Activated naive CD8-positive, alpha-beta T cell (primary cell): ENCODE measurements around the gene FASN.

Source experiments
- H3K27ac Mint-ChIP-seq: one replicate; pipeline ENCODE4 v1.8.0; 2021; ENCODE audit warnings: mixed read lengths
- H3K27me3 Mint-ChIP-seq: one replicate; pipeline ENCODE4 v1.8.0; 2021; ENCODE audit warnings: mixed read lengths
- H3K36me3 Mint-ChIP-seq: one replicate; pipeline ENCODE4 v1.8.0; 2021; ENCODE audit warnings: mixed read lengths
- H3K4me1 Mint-ChIP-seq: one replicate; pipeline ENCODE4 v1.8.0; 2021; ENCODE audit warnings: low read depth, mixed read lengths
- H3K4me3 Mint-ChIP-seq: one replicate; pipeline ENCODE4 v1.8.0; 2021; ENCODE audit warnings: mild to moderate bottlenecking, mixed read lengths
- H3K9me3 Mint-ChIP-seq: one replicate; pipeline ENCODE4 v1.8.0; 2021; ENCODE audit warnings: low read depth, mixed read lengths

FASN gene

DNA sequence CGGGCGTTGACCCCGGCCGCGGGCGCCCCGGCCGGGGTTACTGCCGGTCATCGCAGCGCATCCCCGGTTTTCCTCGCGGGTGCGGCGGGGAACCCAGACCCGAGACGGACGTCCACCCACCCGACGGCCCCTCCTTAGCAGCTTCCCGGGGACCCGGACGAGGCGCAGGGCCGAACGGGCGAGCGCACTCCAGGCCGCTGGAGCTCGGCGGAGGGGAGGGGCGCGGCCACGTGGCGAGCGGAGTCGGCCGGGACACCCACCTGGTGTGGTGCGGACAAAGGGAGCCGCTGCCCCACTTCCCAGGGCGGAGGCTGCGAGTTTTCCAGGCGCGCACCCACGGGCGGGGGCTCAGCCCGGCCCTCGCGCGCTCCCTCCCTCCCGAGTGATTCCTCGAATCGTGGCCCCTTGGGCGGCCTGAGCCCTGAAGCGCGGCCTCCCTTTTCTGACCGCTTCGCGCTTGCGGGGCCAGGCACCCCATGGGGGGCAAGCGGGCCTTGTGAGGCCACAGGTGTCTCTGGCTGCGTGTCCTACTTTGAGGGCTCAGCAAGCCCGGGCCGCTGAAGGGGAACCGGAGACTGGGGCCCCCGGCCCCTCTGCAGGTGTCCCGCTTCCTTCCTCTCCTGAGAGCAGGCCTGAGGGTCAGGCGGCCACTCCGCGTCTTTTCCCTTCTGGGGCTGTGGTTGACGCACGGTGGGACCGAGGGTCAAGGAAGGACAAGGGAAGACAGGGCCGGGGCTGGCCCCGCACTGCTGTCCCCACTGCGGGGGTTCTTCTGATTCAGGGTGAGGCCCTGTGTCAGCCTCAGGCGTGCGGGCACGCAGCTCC, 1.1 kb upstream of the FASN start:
- Mint-ChIP-seq H3K4me3 (peak overlapping the region; percentile 84), H3K27me3 (no peaks in the 10 kb centered on the region), H3K9me3 (no peaks in the 10 kb centered on the region), H3K27ac (peak overlapping the region; percentile 90), H3K36me3 (no peaks in the 10 kb centered on the region), H3K4me1 (peaks cover 8% of the 10 kb centered on the region)

DNA sequence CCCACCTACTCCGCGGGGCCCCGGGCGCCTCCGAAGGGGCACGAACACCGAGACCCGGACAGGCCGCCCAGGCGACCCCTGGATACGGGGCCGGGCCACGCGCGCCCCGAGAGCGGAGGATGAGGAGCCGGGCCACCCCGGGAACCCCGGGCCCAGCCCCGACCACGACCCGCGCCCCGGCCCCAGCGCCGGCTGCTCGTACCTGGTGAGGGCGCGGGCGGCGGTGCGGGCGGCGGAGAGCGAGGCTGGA, 192 bp downstream of the FASN start:
- no peaks in the 10 kb centered on the region for H3K9me3 Mint-ChIP-seq
- no peaks in the 10 kb centered on the region for H3K27me3 Mint-ChIP-seq
- H3K4me1 Mint-ChIP-seq: peaks cover 8% of the 10 kb centered on the region
- no peak overlapping the region for H3K27ac Mint-ChIP-seq
- peak overlapping the region; percentile 40 for H3K4me3 Mint-ChIP-seq
- no peaks in the 10 kb centered on the region for H3K36me3 Mint-ChIP-seq

DNA sequence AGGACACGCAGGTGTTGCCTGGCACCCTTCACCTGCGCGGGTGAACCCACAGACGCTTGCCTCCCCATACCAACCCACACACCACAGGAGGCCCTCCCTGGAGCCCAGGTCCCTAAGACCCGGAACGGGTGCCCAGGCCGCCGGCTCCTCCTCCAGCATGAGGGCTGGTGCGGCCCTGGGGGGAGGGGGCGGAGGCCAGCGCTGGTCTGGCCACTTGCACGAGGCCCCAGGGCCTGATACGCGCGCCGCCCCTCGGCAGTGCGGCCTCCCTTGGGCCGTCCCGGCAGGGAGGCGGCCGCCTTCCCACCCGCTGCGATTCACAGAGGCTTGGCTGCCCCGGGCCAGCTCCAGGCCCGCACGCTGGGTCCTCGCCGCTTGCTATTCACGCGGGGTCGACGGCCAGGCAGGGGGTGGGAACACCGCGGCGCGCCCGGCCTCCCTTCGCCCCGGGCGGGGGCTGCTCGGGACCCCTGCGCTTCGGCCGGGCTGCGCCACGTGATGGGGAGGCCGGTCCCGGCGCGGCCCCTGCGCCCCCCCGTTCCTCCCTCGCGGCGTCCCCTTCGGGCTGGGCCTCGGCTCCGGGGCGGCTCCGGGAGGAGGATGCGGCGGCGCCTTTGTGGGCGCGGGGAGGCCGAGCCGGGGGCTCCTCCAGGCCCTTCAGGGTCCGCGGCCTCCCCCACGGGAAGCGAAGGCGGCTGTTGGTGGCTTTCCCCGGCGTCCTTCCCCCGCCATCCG, 685 bp downstream of the FASN start:
- H3K4me3 Mint-ChIP-seq: peak overlapping the region; percentile 79
- peaks cover 8% of the 10 kb centered on the region for H3K4me1 Mint-ChIP-seq
- no peaks in the 10 kb centered on the region for H3K27me3 Mint-ChIP-seq
- no peaks in the 10 kb centered on the region for H3K9me3 Mint-ChIP-seq
- H3K36me3 Mint-ChIP-seq: no peaks in the 10 kb centered on the region
- H3K27ac Mint-ChIP-seq: no peak overlapping the region

DNA sequence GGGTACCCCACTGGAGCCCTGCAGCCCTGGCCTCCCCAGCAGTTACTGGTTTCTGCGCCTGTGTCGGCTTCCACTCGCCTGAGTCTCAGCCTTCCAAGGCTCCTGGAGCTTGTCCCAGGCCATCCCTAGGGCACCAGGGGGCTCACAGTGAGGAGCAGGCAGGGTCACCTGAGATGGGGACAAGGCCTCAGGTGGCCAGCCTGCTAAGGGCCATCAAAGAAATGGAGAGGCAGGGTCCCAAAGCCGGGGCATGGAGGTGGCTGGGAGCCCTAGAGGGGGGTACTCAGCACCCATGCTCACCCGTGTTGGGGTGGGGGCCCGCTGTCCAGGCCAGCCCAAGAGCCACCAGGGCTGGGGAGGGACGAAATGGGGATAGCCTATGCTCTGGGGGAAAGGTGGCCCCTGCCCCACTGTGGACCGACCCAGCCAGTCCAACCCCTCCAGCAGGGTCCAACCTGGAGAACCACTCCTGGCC, 1.3 kb downstream of the FASN start:
- Mint-ChIP-seq H3K27ac (no peak overlapping the region), H3K9me3 (no peaks in the 10 kb centered on the region), H3K36me3 (no peaks in the 10 kb centered on the region), H3K4me3 (peak overlapping the region; percentile 79), H3K27me3 (no peaks in the 10 kb centered on the region), H3K4me1 (peaks cover 8% of the 10 kb centered on the region)

DNA sequence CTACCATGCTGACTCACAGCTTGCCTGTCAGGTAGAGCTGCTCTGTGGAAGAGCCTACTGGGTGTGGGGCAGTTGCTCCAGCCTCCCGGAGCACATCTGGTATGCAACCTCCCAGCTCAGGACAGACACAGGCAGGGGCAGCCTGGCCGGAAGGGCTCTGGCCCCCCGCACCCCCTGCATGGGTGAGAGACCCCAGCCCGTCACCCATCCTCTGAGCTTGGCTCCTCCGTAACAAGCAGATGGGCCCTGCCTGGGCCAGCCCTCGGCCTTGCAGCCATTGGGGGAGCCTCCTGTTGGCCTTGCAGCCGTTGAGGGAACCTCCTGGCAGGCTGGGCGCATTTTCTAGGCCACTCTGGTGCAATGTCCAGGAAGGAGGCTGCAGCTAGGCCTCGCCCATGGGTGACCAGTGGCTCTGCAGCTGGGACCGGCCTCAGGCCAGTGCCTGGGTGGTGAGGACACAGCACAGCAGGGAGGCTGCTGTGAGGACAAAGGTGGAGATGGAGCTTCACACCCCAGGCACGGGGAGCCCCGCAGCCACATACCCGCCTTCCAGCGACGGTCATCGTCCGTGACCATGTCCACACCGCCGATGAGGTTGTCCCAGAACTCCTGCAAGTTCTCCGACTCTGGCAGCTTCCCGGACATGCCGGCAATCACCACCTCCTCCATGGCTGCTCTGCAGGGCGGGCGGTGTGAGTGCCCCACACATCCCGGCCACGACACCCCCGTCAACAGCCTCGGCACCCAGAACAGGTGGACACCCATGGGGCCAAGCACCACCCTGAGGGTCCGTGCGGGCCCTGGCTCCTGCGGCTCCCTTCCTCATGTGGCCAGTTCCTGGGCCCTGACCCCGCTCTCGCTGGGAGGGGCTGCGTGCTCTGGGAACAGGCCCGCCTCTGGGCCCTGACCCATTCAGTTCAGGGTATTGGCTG, 2.0 kb downstream of the FASN start:
- Mint-ChIP-seq H3K36me3 (no peaks in the 10 kb centered on the region), H3K4me3 (peak overlapping the region; percentile 79), H3K27ac (no peak overlapping the region), H3K4me1 (peaks cover 7% of the 10 kb centered on the region), H3K9me3 (no peaks in the 10 kb centered on the region), H3K27me3 (no peaks in the 10 kb centered on the region)

DNA sequence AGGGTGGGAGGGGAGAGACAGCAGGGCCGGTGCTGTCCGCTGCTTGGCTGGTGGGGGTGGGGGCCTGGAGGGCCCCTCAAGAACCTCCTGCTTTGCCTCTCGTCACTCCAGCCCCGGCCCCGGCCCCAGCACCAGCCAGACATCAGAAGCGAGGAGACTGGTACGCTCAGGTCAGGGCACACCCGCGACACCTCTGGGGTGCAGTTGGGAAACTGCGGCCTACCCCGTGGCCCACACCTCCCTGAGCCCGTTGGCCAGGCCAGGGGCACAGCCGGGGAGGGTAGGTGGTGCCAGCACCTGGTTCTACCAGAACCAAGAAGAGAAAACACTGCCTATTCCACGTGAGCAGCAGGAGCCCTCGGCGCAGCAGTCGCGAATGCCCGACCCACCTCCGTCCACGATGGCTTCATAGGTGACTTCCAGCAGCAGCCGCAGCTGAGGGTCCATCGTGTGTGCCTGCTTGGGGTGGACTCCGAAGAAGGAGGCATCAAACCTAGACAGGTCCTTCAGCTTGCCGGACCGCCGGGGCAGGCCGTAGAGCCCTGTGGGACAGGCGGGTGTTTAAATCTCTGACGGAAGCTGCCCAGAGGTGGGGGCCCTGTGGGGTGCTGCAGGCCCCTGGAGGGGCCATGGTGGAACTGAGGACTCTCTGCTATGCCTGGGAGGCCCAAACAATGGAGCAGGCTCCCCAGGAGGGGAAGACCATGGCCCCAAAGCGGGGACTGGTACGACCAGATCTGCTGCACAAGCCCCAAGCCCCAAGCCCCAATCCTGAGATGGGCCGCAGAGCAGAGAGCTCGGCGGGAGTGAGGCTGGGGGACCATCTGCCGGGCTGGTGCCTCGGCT, 2.9 kb downstream of the FASN start:
- Mint-ChIP-seq H3K4me3 (peak overlapping the region; percentile 61), H3K4me1 (peaks cover 5% of the 10 kb centered on the region), H3K27ac (no peak overlapping the region), H3K36me3 (no peaks in the 10 kb centered on the region), H3K9me3 (no peaks in the 10 kb centered on the region), H3K27me3 (no peaks in the 10 kb centered on the region)

DNA sequence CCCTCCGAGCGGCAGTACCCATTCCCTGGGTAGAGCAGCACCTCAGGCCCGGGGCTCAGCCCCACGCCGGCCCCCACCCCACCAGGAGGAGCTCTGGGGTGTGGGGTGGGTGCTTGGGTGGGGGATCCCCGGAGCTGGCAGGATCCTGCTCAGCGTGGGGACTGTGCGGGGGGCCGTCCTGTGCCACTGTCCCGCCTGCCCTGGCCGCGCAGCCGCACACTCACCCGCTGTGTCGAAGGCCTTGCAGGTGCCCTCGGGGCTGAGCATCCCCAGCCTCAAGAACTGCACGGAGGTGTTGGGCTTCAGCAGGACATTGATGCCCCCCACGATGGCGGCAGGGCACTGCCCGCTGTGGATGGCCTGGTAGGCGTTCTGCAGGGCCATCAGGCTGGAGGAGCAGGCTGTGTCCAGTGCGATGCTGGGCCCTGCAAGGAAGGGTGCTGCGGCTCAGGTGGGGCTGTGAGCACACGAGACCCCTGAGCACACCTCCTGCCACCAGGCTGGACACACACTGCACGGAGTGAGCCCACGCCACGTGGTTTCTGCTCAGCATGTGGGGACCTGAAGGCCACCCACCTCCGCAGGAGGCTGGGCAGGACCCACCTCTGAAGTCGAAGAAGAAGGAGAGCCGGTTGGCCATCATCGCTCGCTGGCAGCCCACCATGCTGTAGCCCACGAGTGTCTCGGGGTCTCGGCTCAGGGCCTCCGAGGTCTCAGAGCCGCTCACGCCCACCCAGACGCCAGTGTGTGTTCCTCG, 4.9 kb downstream of the FASN start:
- Mint-ChIP-seq H3K9me3 (no peaks in the 10 kb centered on the region), H3K36me3 (no peaks in the 10 kb centered on the region), H3K4me3 (no peak overlapping the region), H3K27ac (no peak overlapping the region), H3K4me1 (peaks cover 2% of the 10 kb centered on the region), H3K27me3 (no peaks in the 10 kb centered on the region)

DNA sequence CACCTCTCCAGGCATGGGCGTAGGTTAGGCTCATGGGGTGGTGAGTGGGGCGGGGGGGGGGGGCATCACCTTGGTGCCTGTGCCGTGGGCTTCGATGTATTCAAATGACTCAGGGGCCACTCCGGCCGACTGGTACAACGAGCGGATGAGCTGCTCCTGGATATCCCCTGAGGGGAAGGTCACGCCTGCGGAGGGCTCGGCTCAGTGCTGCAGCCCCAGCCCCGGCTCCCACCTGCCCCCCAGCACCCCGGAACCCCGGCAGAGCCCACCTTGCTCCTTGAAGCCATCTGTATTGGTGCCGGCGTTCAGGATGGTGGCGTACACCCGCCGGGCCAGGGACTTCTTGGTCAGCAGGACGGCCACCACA, 5.4 kb downstream of the FASN start:
- Mint-ChIP-seq H3K4me3 (no peak overlapping the region), H3K36me3 (no peaks in the 10 kb centered on the region), H3K4me1 (peaks cover 2% of the 10 kb centered on the region), H3K27ac (no peak overlapping the region), H3K9me3 (no peaks in the 10 kb centered on the region), H3K27me3 (no peaks in the 10 kb centered on the region)

DNA sequence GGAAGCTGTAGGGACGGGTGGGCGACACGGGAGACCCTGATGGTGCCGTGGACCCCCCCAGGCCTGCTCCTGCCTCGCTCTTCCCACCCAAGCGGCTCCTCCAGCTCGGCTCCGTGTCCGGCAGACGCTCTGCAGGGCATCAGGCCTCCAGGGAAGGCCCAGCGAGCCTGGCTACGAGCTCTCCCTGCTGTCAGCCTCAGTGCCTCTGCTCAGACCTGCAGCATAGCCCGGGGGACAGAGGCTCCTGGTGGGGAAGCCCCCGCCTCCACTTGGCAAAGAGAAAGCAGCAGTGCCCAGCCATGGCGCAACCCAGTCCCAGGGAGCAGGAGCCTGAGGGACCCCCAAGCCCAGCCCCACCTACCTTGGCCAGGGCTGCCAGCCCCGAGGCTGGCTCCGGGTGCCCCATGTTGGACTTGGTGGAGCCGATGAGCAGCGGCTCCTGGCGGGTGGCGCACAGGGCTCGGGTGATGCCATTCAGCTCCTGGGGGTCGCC, 5.9 kb downstream of the FASN start:
- H3K27ac Mint-ChIP-seq: no peak overlapping the region
- no peaks in the 10 kb centered on the region for H3K27me3 Mint-ChIP-seq
- H3K4me1 Mint-ChIP-seq: peaks cover 2% of the 10 kb centered on the region
- no peaks in the 10 kb centered on the region for H3K36me3 Mint-ChIP-seq
- no peaks in the 10 kb centered on the region for H3K9me3 Mint-ChIP-seq
- H3K4me3 Mint-ChIP-seq: no peak overlapping the region

DNA sequence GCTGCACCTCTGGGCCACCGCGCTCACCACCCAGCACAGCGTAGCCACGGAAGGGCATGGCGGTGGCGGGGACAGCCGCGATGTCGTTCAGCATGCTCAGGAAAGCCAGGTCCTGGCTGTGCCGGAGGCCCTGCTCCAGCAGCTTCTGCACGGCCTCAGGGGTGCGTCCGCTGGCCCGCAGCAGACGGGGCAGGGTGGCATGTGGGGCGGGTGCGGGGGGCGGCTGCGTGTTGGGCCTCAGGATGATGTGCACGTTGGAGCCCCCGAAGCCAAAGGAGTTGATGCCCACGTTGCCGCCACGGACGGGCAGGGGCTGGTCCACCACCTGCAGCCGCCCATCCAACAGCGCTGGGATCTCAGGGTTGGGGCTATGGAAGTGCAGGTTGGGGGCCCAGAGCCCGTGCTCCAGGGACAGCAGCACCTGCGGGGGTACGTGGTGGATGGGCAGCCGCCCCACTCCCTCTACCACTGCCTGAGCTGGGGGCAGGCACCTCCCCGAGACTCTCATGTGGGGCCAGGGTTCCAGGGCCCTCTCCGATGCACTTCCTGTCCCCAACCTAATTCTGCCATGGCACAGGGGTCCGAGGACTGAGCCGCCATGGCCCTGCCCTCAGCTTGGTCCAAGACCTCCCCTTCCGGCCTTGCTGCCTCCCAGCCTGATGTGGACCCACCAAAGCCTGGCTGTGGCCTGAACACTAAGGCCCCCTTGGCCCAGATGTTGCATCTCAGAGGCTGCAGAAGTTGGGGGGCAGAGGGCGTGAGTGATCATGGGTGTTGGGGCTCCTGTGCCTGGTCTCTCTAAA, 6.6 kb downstream of the FASN start:
- Mint-ChIP-seq H3K27me3 (no peaks in the 10 kb centered on the region), H3K27ac (no peak overlapping the region), H3K36me3 (no peaks in the 10 kb centered on the region), H3K9me3 (no peaks in the 10 kb centered on the region), H3K4me1 (peaks cover 2% of the 10 kb centered on the region), H3K4me3 (no peak overlapping the region)

DNA sequence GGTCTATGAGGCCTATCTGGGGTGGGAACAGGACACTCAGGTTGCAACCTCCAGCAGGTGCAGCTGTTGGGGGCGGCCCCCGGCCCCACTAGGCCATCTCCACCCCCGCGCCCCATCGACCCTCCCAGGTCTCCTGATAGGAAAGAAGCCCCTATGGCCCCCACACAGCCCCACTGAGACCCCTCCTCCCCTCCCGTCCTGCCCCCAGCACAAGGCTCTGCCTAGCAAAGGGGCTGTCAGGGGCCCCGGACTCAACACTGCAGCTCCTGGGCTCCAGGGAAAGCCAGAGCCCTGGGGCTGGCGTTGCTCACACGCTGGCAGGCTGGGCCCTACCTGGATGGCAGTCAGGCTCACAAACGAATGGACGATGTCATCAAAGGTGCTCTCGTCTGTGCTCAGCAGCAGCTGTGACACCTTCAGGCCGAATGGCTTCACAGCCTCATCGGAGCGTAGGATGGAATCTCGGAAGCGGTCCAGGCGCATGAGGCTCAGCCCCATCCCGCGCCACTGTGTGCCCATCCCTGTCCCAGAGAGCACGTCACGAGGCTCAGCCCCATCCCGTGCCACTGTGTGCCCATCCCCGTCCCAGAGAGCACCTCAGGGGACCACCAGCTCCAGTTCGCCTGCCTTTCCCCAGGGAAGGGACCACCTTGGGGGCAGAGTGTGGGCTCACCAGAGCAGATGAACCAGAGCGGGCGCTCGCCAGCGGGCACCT, 7.3 kb downstream of the FASN start:
- H3K27ac Mint-ChIP-seq: no peak overlapping the region
- H3K4me3 Mint-ChIP-seq: no peak overlapping the region
- no peaks in the 10 kb centered on the region for H3K4me1 Mint-ChIP-seq
- no peaks in the 10 kb centered on the region for H3K9me3 Mint-ChIP-seq
- no peaks in the 10 kb centered on the region for H3K27me3 Mint-ChIP-seq
- no peaks in the 10 kb centered on the region for H3K36me3 Mint-ChIP-seq

DNA sequence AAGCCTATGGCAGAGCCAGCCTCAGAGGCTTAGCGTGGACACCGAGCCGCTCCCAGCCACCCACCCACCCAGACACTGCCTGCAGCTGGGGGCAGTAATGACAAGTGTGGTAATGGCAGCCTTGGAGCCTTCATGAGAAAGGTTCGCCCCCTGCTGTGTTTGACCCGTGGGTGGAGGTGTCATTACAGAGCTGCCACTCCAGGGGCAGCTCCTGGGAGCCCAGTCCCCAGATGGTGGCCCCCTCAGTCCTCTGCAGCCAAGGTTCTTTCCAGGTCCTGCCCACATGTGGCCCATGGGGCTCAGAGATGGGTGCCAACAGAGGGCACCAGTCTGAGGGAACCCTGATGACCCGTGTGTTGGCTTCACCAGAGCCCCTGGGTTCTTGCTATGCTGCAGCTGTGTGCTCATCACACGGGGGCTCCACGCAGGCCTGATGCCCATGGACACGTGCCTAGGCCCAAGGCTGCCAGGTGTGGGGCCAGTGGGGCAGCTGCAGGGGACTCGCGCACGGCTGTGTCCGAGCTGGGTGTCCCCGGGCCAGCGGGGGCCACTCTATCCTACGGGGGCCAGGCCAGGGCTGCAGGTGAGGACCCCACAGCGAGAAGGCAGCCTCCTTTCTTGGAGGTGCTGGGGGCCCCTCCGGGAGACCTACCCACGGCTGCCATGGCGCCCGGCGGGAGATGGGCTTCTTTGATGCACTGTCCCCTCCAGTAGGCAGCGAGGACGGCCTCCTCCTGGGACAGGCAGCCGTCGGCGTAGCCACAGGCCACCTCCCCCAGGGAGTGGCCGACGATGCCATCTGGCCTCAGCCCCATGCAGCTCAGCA, 8.1 kb downstream of the FASN start:
- H3K36me3 Mint-ChIP-seq: no peaks in the 10 kb centered on the region
- no peak overlapping the region for H3K4me3 Mint-ChIP-seq
- no peaks in the 10 kb centered on the region for H3K4me1 Mint-ChIP-seq
- no peaks in the 10 kb centered on the region for H3K9me3 Mint-ChIP-seq
- H3K27ac Mint-ChIP-seq: no peak overlapping the region
- no peaks in the 10 kb centered on the region for H3K27me3 Mint-ChIP-seq
